Endothelial cell (in vitro differentiated cells): Measurements from ENCODE around the gene CYCS. TPM values are rescaled to one million over a fixed set of nuclear protein-coding genes. Genes with fewer than 3 reads are reported as not detected.

ENCODE experiments used
- DNase-seq: peaks from one replicate; pipeline ENCODE4 v3.0.0; 2021; ENCODE audit warnings: low spot score
- H3K27ac Mint-ChIP-seq: one replicate; pipeline ENCODE4 v1.8.0; 2021; ENCODE audit warnings: mixed read lengths, inconsistent platforms; ENCODE audit not compliant: unreplicated experiment
- H3K27me3 Mint-ChIP-seq: one replicate; pipeline ENCODE4 v1.8.0; 2021; ENCODE audit warnings: mild to moderate bottlenecking, moderate library complexity, mixed read lengths, inconsistent platforms; ENCODE audit not compliant: unreplicated experiment
- H3K36me3 Mint-ChIP-seq: one replicate; pipeline ENCODE4 v1.8.0; 2021; ENCODE audit warnings: mild to moderate bottlenecking, low read depth, mixed read lengths, inconsistent platforms; ENCODE audit not compliant: unreplicated experiment
- H3K4me1 Mint-ChIP-seq: one replicate; pipeline ENCODE4 v1.8.0; 2021; ENCODE audit warnings: mild to moderate bottlenecking, mixed read lengths, inconsistent platforms; ENCODE audit not compliant: unreplicated experiment
- H3K4me3 Mint-ChIP-seq: one replicate; pipeline ENCODE4 v1.8.0; 2021; ENCODE audit warnings: mild to moderate bottlenecking, mixed read lengths, inconsistent platforms; ENCODE audit not compliant: unreplicated experiment
- H3K9me3 Mint-ChIP-seq: one replicate; pipeline ENCODE4 v1.8.0; 2021; ENCODE audit warnings: mixed read lengths, inconsistent platforms; ENCODE audit not compliant: unreplicated experiment
- total RNA-seq: library from RNA; stranded (reverse); fragmentation: NEBNext Ultra II Directional; extraction: Animal tissue kit (Norgen Biotek cat#: 25700); gene quantifications from one replicate; pipeline ENCODE4 v1.2.1, GENCODE V29; 2021; ENCODE audit not compliant: unreplicated experiment
- TF ChIP-seq, protein P1 (sequence below): fragments of 200-600 bp; sonication (generic); IDR thresholded peaks from one replicate; pipeline ENCODE4 v1.5.0; 2021; ENCODE audit warnings: antibody characterized with exemption; ENCODE audit not compliant: unreplicated experiment

CYCS gene
- total RNA-seq, 1 donor from 2014 or later: 54.9 TPM

- Mint-ChIP-seq H3K27me3 (no peaks in the 10 kb centered on the region), H3K27ac (no peak overlapping the region), H3K9me3 (no peaks in the 10 kb centered on the region), H3K4me1 (peaks cover 2% of the 10 kb centered on the region), H3K36me3 (no peaks in the 10 kb centered on the region), H3K4me3 (no peak overlapping the region)
- no peak for DNase-seq
- TF ChIP-seq, protein P1, sequence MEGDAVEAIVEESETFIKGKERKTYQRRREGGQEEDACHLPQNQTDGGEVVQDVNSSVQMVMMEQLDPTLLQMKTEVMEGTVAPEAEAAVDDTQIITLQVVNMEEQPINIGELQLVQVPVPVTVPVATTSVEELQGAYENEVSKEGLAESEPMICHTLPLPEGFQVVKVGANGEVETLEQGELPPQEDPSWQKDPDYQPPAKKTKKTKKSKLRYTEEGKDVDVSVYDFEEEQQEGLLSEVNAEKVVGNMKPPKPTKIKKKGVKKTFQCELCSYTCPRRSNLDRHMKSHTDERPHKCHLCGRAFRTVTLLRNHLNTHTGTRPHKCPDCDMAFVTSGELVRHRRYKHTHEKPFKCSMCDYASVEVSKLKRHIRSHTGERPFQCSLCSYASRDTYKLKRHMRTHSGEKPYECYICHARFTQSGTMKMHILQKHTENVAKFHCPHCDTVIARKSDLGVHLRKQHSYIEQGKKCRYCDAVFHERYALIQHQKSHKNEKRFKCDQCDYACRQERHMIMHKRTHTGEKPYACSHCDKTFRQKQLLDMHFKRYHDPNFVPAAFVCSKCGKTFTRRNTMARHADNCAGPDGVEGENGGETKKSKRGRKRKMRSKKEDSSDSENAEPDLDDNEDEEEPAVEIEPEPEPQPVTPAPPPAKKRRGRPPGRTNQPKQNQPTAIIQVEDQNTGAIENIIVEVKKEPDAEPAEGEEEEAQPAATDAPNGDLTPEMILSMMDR: no peak
Measured at GRCh38 chr7:25132430-25132829, 7.4 kb upstream of the CYCS start.

DNA sequence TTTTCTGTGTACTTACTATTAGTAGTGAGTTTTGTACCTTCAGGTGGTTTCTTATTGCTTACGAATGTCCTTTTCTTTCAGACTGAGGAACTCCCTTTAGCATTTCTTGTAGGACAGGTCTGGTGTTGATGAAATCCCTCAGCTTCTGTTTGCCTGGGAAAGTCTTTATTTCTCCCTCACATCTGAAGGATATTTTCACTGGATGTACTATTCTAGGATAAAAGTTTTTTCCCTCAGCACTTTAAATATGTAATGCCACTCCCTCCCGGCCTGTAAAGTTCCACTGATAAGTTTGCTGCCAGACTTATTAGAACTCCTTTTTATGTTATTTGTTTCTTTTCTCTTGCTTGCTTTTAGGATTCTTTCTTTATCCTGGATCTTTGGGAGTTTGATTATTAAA, 1.7 kb upstream of the CYCS start:
- no peak for DNase-seq
- Mint-ChIP-seq H3K27ac (no peak overlapping the region), H3K4me3 (no peak overlapping the region), H3K27me3 (peaks cover 4% of the 10 kb centered on the region), H3K4me1 (peaks cover 18% of the 10 kb centered on the region), H3K9me3 (no peaks in the 10 kb centered on the region), H3K36me3 (peaks cover 14% of the 10 kb centered on the region)
- TF ChIP-seq, protein P1: no peak

DNA sequence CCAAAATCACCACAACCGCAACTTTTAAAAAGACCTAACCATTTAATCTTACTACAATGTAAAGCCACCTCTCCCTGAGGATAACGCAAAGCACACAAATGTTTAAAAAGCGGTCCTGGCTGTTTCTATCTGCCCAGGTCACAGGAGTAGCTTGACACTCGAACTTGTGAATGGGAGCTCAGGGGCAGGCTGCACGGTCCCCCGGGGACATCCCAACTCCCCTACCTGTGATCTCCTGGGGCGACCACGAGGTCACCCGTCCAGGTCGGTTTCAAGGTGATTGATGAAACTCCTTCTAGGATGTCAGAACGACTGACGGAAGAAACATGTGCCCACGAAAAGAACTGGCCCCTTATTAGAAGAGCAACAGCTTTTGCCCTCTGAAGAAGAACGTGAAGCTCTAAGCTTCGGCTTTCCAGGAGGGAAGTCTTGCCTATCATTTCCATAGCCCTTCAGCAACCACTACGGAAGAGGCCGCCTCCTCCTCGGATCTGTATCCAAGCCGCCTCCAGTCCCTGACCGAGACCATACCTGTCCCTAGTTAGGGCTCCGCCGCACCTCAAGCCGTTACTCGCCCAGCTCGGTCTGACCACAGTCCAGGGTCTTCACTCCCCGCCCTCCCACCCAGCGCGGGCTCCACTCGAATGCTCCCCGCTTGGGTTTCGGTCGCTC, 459 bp downstream of the CYCS start:
- peak overlapping the region; percentile 99 for H3K4me3 Mint-ChIP-seq
- H3K27me3 Mint-ChIP-seq: peaks cover 4% of the 10 kb centered on the region
- H3K9me3 Mint-ChIP-seq: no peaks in the 10 kb centered on the region
- peaks cover 18% of the 10 kb centered on the region for H3K4me1 Mint-ChIP-seq
- TF ChIP-seq, protein P1: no peak
- peaks cover 17% of the 10 kb centered on the region for H3K36me3 Mint-ChIP-seq
- peak overlapping the region; percentile 98 for H3K27ac Mint-ChIP-seq
- no peak for DNase-seq

- TF ChIP-seq, protein P1: no peak
- no peak overlapping the region for H3K27ac Mint-ChIP-seq
- H3K27me3 Mint-ChIP-seq: peaks cover 4% of the 10 kb centered on the region
- no peak overlapping the region for H3K4me3 Mint-ChIP-seq
- no peaks in the 10 kb centered on the region for H3K9me3 Mint-ChIP-seq
- DNase-seq: no peak
- H3K36me3 Mint-ChIP-seq: peaks cover 17% of the 10 kb centered on the region
- H3K4me1 Mint-ChIP-seq: peaks cover 18% of the 10 kb centered on the region
Measured at GRCh38 chr7:25122373-25122772, 2.7 kb downstream of the CYCS start.

- no peak for DNase-seq
- no peak overlapping the region for H3K27ac Mint-ChIP-seq
- H3K27me3 Mint-ChIP-seq: peaks cover 4% of the 10 kb centered on the region
- peaks cover 17% of the 10 kb centered on the region for H3K36me3 Mint-ChIP-seq
- TF ChIP-seq, protein P1: no peak
- H3K4me1 Mint-ChIP-seq: peaks cover 22% of the 10 kb centered on the region
- no peaks in the 10 kb centered on the region for H3K9me3 Mint-ChIP-seq
- no peak overlapping the region for H3K4me3 Mint-ChIP-seq
Measured at GRCh38 chr7:25121599-25121998, 3.5 kb downstream of the CYCS start.
